ENCODE data around the gene CHRNB1.

CHRNB1 gene

DNA sequence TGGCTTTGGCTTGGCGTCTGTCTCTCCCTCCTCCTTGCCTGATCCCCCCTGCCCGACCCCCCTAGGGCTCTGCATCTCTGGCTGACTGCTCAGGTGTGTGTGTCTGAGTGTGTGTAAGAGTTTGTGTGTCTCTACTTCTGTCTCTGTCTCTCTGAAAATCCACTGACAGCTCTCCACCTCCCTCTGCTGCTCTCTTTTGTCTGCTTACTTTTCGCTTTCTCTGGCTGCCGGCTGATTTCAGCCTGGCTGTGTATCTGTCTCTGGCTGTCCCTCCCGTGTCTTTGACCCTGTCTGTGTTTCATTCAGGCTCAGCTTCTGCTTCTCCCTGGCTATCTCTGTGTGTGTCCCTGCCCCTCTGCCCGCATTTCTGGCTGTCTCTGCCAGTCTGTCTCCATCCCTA, 28.5 kb upstream of the CHRNB1 start:
- TF ChIP-seq, protein P1, sequence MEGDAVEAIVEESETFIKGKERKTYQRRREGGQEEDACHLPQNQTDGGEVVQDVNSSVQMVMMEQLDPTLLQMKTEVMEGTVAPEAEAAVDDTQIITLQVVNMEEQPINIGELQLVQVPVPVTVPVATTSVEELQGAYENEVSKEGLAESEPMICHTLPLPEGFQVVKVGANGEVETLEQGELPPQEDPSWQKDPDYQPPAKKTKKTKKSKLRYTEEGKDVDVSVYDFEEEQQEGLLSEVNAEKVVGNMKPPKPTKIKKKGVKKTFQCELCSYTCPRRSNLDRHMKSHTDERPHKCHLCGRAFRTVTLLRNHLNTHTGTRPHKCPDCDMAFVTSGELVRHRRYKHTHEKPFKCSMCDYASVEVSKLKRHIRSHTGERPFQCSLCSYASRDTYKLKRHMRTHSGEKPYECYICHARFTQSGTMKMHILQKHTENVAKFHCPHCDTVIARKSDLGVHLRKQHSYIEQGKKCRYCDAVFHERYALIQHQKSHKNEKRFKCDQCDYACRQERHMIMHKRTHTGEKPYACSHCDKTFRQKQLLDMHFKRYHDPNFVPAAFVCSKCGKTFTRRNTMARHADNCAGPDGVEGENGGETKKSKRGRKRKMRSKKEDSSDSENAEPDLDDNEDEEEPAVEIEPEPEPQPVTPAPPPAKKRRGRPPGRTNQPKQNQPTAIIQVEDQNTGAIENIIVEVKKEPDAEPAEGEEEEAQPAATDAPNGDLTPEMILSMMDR (IDR thresholded peaks at IDR 0.05; ENCODE audit: low read depth, low read length, missing control alignments): peak; percentile 19
- DNase-seq (ENCODE audit: low read depth): no peak

DNA sequence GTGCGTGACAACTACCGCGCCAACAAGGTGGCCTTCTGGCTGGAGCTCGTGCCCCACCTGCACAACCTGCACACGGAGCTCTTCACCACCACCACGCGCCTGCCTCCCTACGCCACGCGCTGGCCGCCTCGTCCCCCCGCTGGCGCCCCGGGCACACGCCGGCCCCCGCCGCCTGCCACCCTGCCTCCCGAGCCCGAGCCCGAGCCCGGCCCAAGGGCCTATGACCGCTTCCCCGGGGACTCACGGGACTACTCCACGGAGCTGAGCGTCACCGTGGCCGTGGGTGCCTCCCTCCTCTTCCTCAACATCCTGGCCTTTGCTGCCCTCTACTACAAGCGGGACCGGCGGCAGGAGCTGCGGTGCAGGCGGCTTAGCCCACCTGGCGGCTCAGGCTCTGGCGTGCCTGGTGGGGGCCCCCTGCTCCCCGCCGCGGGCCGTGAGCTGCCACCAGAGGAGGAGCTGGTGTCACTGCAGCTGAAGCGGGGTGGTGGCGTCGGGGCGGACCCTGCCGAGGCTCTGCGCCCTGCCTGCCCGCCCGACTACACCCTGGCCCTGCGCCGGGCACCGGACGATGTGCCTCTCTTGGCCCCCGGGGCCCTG, 27.7 kb upstream of the CHRNB1 start:
- H3K4me3 ChIP-seq (ENCODE audit: low read depth, low read length): no peak overlapping the region
- TF ChIP-seq, protein P1 (IDR thresholded peaks at IDR 0.05; ENCODE audit: low read depth, low read length, missing control alignments): no peak
- DNase-seq (ENCODE audit: low read depth): no peak

More for the DNA sequence above, 28.5 kb upstream of the CHRNB1 start:
- H3K4me3 ChIP-seq (ENCODE audit: low read depth, low read length): no peak overlapping the region

DNA sequence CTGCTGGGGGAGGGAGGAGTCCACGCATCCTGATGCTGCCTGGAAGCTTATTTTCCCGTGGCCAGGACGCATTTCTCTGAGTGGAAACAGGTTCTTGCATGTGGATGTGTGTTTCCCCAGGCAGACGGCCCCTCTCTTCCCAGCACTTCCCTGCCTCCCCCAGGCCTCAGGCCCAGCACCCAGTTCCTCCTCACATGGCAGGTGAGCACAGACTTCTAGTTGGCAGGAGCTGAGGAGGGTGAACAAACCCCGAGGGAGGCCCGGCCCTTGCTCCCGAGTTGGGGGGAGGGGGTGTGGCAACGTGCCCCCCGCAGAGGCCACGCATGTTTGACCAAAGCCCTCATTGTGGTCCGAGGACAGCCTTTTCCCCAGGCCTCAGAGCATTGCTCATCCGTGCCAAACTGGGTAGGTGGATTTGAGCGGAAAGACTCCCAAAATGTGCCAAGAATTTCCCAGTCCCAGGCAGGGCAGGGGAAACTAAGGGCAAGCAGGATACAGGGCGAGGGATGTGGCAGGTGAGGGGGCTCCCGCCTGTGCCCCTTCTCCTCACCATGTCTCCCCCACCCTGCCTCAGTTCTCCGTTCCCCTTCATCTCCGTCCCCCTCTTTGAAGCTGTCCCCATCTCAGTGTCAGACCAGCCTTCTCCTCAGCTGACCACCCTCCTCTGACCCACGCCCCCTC, 26.2 kb upstream of the CHRNB1 start:
- no peak overlapping the region for H3K4me3 ChIP-seq (ENCODE audit: low read depth, low read length)
- no peak for DNase-seq (ENCODE audit: low read depth)
- TF ChIP-seq, protein P1 (IDR thresholded peaks at IDR 0.05; ENCODE audit: low read depth, low read length, missing control alignments): no peak

DNA sequence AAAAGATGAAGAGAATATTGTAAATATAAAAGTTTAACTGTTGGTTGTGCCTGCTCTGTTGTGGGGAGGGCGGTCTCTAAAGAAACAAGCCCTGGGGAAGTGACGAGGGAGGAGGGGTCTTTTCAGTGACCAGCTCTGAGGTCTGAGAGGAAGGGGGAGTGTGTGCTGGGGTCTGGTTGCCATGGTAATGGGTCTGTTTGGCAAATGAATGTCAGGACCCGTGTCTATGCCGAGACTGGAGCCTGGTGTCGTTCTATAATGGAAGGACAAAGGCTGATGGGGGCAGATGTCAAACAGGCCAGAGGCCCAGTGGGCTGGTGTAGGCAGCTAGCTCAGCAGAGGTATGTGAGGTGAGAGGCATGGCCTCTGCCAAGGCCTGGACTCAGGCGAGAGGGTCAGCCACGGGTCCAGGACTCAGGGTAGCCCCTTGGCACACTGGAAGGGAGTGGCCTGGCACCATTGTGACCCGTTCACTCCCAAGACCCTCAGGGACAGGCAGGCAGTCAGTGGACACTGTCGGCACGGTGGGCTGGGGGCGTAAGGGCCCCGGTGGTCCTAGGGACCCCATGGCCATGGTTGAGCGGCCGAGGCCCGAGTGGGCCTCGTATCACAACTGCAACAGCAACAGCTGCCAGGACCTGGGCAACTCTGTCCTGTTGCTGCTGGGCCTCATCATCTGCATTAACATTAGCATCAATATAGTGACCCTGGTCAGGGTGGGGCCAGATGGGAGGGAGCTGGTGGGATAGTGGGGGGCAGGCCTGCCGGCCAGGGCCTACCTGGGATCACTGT, 24.8 kb upstream of the CHRNB1 start, which contains the start of gene SPEM1:
SPEM1 (plus strand) TSS at position 506 of the 792 bp plus-strand sequence; CDS start at position 567, 61 bp downstream.
- no peak for DNase-seq (ENCODE audit: low read depth)
- TF ChIP-seq, protein P1 (IDR thresholded peaks at IDR 0.05; ENCODE audit: low read depth, low read length, missing control alignments): no peak
- no peak within 1 kb of the TSS for H3K4me3 ChIP-seq (ENCODE audit: low read depth, low read length)

DNA sequence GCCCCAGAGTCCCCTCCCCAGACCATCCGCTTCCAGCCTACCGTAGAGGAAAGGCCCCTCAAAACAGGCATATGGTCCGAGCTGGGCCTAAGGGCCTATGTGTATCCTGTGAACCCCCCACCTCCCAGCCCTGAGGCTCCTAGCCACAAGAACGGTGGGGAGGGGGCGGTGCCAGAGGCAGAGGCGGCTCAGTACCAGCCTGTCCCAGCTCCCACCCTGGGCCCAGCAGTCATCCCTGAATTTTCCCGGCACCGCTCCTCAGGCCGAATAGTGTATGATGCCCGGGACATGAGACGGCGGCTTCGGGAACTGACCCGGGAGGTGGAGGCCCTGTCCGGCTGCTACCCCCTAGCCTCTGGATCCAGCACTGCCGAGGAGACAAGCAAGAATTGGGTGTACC, 23.7 kb upstream of the CHRNB1 start:
- DNase-seq (ENCODE audit: low read depth): no peak
- no peak overlapping the region for H3K4me3 ChIP-seq (ENCODE audit: low read depth, low read length)
- TF ChIP-seq, protein P1 (IDR thresholded peaks at IDR 0.05; ENCODE audit: low read depth, low read length, missing control alignments): no peak

DNA sequence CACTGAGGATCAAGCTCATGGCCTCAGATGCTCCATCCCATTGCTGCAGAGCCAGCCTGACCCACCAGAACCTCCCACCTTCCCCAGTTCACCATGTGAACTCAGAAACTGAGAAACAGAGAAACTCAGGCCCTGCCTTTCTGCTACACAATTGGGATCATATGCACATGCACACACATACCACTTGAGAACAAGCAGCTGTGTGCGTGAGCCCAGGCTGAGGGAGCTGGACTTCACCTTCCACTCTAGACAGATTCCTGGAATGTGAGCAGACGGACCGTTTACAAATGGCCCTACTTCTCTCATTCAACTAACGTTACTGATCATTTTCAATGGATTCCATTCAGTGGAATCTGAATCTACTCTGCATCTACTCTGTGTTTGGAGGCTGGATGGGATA, 21.2 kb upstream of the CHRNB1 start:
- H3K4me3 ChIP-seq (ENCODE audit: low read depth, low read length): no peak overlapping the region
- TF ChIP-seq, protein P1 (IDR thresholded peaks at IDR 0.05; ENCODE audit: low read depth, low read length, missing control alignments): no peak
- no peak for DNase-seq (ENCODE audit: low read depth)
